Endodermal cell (in vitro differentiated cells): ENCODE results near the gene FNDC7. TPM values are rescaled to one million over a fixed set of nuclear protein-coding genes. Genes with fewer than 3 reads are reported as not detected.

Experiments used
- DNase-seq: peaks from one replicate; pipeline ENCODE4 v3.0.0-alpha.2; 2017
- H3K27ac ChIP-seq: 2 replicates; pipeline ENCODE4 v1.5.1; 2013; ENCODE audit warnings: mild to moderate bottlenecking, low read depth, low read length, moderate library complexity
- H3K27me3 ChIP-seq: 2 replicates; pipeline ENCODE4 v1.6.1; 2013; ENCODE audit warnings: mild to moderate bottlenecking, low read length, moderate library complexity; ENCODE audit not compliant: insufficient read depth, control insufficient read depth, poor library complexity, severe bottlenecking
- H3K36me3 ChIP-seq: 2 replicates; pipeline ENCODE4 v1.7.0; 2013; ENCODE audit warnings: mild to moderate bottlenecking, low read length, moderate library complexity; ENCODE audit not compliant: control insufficient read depth, insufficient read depth
- H3K4me1 ChIP-seq: one replicate; pipeline ENCODE4 v1.7.0; 2013; ENCODE audit warnings: low read length; ENCODE audit not compliant: control insufficient read depth, insufficient read depth
- H3K4me3 ChIP-seq: 2 replicates; pipeline ENCODE4 v1.5.1; 2013; ENCODE audit warnings: mild to moderate bottlenecking, low read length, moderate library complexity
- H3K9ac ChIP-seq: 2 replicates; pipeline ENCODE4 v1.6.1; 2013; ENCODE audit warnings: mild to moderate bottlenecking, low read length, moderate library complexity; ENCODE audit not compliant: poor library complexity, severe bottlenecking; ENCODE audit errors: extremely low read depth
- H3K9me3 ChIP-seq: 2 replicates; pipeline ENCODE4 v1.6.1; 2013; ENCODE audit warnings: mild to moderate bottlenecking, low read length, moderate library complexity; ENCODE audit not compliant: control insufficient read depth
- H3K27ac Mint-ChIP-seq: 2 replicates; pipeline ENCODE4 v1.8.0; 2020; ENCODE audit warnings: mixed read lengths
- H3K27me3 Mint-ChIP-seq: 2 replicates; pipeline ENCODE4 v1.8.0; 2021; ENCODE audit warnings: mild to moderate bottlenecking, mixed read lengths; ENCODE audit not compliant: insufficient read depth
- H3K36me3 Mint-ChIP-seq: 2 replicates; pipeline ENCODE4 v1.8.0; 2020; ENCODE audit warnings: low read depth, mixed read lengths
- H3K4me1 Mint-ChIP-seq: 2 replicates; pipeline ENCODE4 v1.8.0; 2020; ENCODE audit warnings: mixed read lengths
- H3K4me3 Mint-ChIP-seq: 2 replicates; pipeline ENCODE4 v1.8.0; 2020; ENCODE audit warnings: mild to moderate bottlenecking, moderate library complexity, mixed read lengths
- H3K9me3 Mint-ChIP-seq: 2 replicates; pipeline ENCODE4 v1.8.0; 2020; ENCODE audit warnings: mild to moderate bottlenecking, mixed read lengths
- CTCF ChIP-seq: fragments of 200-600 bp; sonication (generic); conservative IDR thresholded peaks from 2 replicates; pipeline ENCODE4 v1.5.0; 2021; ENCODE audit warnings: antibody characterized with exemption, mild to moderate bottlenecking
- WGBS, 2 experiments: methylation state at CpG; one replicate each; pipeline versions ENCODE4 v1.1.5 to v1.1.7; 2013; ENCODE audit warnings: missing lambda C conversion rate in 2 of 2, mixed read lengths in 1 of 2; ENCODE audit not compliant: insufficient coverage in 1 of 2, insufficient read length in 1 of 2; 5-methylcytosine and 5-hydroxymethylcytosine counted together
- total RNA-seq, 2 donors: library from RNA; stranded (reverse); fragmentation: NEBNext Ultra II Directional in 1 of 2; extraction: Animal tissue kit (Norgen Biotek cat#: 25700) in 1 of 2; gene quantifications; 2 replicates in 1 of 2; 3 replicates in 1 of 2; pipeline ENCODE4 v1.2.1, GENCODE V29; 2021

Gene FNDC7
- total RNA-seq, 2 donors from 2014 or later, result not detected

GRCh38 chr1:108706643-108707042 lies 6.1 kb upstream of the FNDC7 start:
- TF ChIP-seq CTCF, result no peak
- 87 to 94% methylated on average over 3 of the region's 3 CpGs for WGBS, 2 experiments

GRCh38 chr1:108708691-108709660 lies 3.7 kb upstream of the FNDC7 start:
- WGBS, 2 experiments, result 78 to 82% methylated on average over 3 to 7 of the region's 7 CpGs
- TF ChIP-seq CTCF, result peak; percentile 82
- Histone ChIP-seq H3K27me3 (no peaks in the 10 kb centered on the region), H3K9ac (no peak overlapping the region), H3K36me3 (no peaks in the 10 kb centered on the region), H3K9me3 (no peaks in the 10 kb centered on the region), H3K27ac (no peak overlapping the region), H3K4me1 (no peaks in the 10 kb centered on the region), H3K4me3 (no peak overlapping the region)
- Mint-ChIP-seq H3K4me3 (no peak overlapping the region), H3K4me1 (no peaks in the 10 kb centered on the region), H3K9me3 (no peaks in the 10 kb centered on the region), H3K27ac (no peak overlapping the region), H3K27me3 (no peaks in the 10 kb centered on the region), H3K36me3 (no peaks in the 10 kb centered on the region)
- peak; percentile 85 for DNase-seq

More at GRCh38 chr1:108706643-108707042, 6.1 kb upstream of the FNDC7 start:
- no peaks in the 10 kb centered on the region for H3K27me3 Mint-ChIP-seq
- no peak overlapping the region for H3K4me3 Mint-ChIP-seq
- H3K36me3 Mint-ChIP-seq, result peaks cover 7% of the 10 kb centered on the region
- no peak overlapping the region for H3K27ac Mint-ChIP-seq
- DNase-seq, result no peak
- no peaks in the 10 kb centered on the region for H3K9me3 Mint-ChIP-seq
- H3K4me1 ChIP-seq, result no peaks in the 10 kb centered on the region
- H3K4me3 ChIP-seq, result no peak overlapping the region
- H3K9ac ChIP-seq, result no peak overlapping the region
- H3K36me3 ChIP-seq, result peaks cover 8% of the 10 kb centered on the region
- H3K27me3 ChIP-seq, result no peaks in the 10 kb centered on the region
- no peaks in the 10 kb centered on the region for H3K4me1 Mint-ChIP-seq
- no peak overlapping the region for H3K27ac ChIP-seq
- H3K9me3 ChIP-seq, result no peaks in the 10 kb centered on the region

GRCh38 chr1:108715932-108716331 lies 3.2 kb downstream of the FNDC7 start:
- Histone ChIP-seq H3K27ac (peak overlapping the region; percentile 82), H3K9me3 (no peaks in the 10 kb centered on the region), H3K4me3 (no peak overlapping the region), H3K9ac (no peak overlapping the region), H3K4me1 (no peaks in the 10 kb centered on the region), H3K27me3 (no peaks in the 10 kb centered on the region), H3K36me3 (no peaks in the 10 kb centered on the region)
- no peak for TF ChIP-seq CTCF
- no peaks in the 10 kb centered on the region for H3K27me3 Mint-ChIP-seq
- no peak for DNase-seq
- no peaks in the 10 kb centered on the region for H3K36me3 Mint-ChIP-seq
- H3K4me1 Mint-ChIP-seq, result no peaks in the 10 kb centered on the region
- no peaks in the 10 kb centered on the region for H3K9me3 Mint-ChIP-seq
- H3K4me3 Mint-ChIP-seq, result no peak overlapping the region
- H3K27ac Mint-ChIP-seq, result no peak overlapping the region
- WGBS, 2 experiments, result 81 to 86% methylated on average over 3 to 5 of the region's 5 CpGs
